Stimulated activated CD8-positive, alpha-beta memory T cell treated with anti-CD3 and anti-CD28 coated beads, Interleukin-15, amount 100 ng/mL, for 48 hours (primary cell): ENCODE data around the gene AKT3.

ENCODE experiments used
- DNase-seq, 2 donors: peaks; one replicate each; pipeline ENCODE4 v3.0.0-alpha.2; 2020; ENCODE audit warnings: low read depth in 2 of 2

AKT3 gene

DNA sequence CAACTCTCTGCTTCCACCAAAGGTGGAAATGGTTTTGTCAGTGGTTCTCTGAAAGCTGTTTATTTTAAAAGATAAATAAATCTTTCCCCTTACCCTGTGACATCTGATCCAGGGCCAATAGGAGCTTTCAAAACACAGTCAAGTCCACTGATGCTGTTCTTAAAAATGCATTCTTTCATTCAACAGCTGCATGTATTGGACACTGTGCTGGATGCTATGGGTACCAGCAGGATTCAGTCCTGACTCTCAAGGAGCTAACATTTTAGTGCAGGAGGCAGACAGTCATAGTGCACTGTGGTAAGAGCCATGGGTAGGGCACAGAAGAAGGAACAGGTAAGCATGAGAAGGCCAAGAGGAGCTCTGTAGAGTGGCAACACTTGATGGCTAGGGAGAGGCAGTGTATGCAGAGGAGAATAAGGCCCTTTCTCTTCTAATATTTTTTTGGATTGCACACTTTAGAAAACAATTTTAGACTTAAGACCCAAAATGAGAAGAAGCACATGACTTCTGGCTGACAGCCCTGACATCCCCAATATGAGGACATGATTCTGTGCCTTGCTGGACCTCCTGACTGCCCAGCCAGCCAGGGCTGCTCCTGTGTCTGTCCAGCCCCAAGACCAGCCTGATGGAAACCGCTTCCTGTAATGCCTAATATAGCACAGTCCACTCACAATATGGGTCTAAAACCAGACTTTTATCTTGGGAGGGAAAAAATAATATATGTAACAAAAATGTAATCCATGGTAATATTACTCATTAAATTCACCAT lies 386.9 kb downstream of the AKT3 start:
- no peak for DNase-seq

DNA sequence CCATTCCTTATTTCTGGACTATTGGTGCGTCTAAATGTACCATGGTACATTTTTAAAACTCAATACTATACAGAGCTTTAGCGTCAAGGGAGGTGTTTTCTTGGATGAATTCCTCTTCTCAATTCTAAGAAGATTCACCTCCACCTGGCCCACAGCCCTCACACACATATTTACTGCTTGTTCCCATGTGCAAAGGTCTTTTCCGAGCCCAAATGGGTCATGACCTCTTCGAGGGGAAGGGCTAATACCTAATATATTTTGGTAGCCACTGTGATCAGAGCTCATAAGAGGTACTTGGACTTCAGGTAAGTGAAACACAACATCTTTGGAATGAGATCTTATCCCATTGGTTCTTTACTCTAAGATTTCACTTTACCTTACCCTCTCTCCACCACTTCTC lies 388.3 kb downstream of the AKT3 start:
- no peak for DNase-seq

DNA sequence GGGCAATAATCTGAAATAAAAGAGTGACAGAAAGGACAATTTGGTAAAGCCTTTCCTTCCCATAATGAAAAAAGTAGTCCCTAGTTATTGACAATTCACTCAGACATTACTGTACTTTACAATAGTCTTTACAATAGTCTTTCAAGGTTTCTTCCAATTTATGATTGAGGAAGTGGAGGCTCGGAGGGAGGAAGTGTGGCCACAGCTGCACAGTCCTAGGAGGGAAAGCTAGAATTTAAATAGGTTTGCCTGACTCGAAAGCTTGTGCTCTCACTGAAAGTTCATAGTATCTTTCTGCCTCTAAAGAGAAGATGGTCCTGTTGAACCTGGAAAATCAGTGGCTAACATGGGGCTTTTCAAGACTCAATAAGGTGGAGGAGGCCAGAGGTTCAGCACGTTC lies 391.0 kb downstream of the AKT3 start:
- DNase-seq, result no peak

GRCh38 chr1:243457363-243457982 lies 392.6 kb downstream of the AKT3 start:
- DNase-seq, result no peak

- no peak for DNase-seq
These were observed 394.0 kb downstream of the AKT3 start for GRCh38 chr1:243455760-243456651.

GRCh38 chr1:243454328-243454997 lies 395.6 kb downstream of the AKT3 start:
- DNase-seq, result no peak

DNA sequence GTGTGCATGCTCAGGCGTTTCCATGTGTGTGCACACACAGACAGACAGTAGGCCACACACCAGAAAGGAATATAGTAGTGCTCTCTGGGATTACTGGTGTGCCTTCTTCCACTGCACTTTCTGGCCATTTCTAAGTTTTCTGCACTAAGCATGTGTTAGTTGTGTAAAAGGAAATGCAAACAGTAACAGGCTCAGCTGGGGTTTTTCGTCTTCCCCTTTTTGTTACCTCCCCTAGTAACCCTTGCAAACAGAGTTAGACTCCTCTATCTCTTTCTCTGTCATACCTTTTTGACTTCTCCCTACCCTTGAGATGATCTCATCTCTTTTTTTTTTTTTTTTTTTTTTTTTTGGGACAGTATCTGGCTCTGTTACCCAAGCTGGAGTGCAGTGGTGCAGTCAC lies 398.0 kb downstream of the AKT3 start:
- DNase-seq, result no peak

- no peak for DNase-seq
These were observed 400.7 kb downstream of the AKT3 start for GRCh38 chr1:243449373-243449772.

DNA sequence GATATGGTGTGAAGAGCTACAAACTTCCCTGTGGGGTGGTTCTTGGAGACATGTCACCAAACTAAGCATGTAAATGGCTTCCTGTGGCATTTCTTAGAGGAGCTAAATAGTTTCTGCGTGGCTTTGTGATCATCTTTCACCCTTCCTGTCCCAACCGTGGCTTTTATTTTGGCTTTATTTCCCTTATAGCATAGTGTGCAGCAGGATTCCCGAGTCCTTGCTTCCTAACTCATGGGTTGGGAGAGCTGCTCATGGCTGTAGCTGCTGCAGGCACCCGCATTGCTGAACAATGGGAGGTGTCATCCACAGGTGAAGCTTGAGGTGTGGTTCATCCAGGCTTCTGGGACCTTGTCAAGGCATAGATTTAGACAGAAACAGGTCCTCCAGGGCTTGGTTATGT lies 402.2 kb downstream of the AKT3 start:
- DNase-seq, result no peak

DNA sequence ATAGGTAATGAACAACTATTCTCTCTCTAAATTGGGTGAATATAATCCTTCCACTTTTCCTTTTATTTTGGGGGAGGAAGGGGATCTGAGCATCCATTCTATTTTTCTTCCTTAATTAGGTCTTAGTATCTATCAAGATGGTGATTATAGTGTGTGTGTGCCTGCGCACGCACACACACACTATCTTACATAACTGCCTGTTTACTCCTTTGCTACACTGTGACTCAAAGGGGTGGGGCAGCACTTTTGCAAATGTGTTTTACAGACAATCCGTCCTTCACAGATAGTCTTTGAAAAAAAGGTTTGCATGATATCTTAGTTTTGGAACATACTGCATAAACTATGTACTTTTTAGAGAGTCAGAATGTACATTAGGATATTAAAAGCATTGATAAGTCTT lies 402.7 kb downstream of the AKT3 start:
- DNase-seq, result no peak

- DNase-seq, result no peak
These were observed 406.5 kb downstream of the AKT3 start for GRCh38 chr1:243443557-243443956.

- no peak for DNase-seq
These were observed 408.4 kb downstream of the AKT3 start for GRCh38 chr1:243441601-243442000.

- DNase-seq, result no peak
These were observed 409.6 kb downstream of the AKT3 start for GRCh38 chr1:243440406-243440805.

DNA sequence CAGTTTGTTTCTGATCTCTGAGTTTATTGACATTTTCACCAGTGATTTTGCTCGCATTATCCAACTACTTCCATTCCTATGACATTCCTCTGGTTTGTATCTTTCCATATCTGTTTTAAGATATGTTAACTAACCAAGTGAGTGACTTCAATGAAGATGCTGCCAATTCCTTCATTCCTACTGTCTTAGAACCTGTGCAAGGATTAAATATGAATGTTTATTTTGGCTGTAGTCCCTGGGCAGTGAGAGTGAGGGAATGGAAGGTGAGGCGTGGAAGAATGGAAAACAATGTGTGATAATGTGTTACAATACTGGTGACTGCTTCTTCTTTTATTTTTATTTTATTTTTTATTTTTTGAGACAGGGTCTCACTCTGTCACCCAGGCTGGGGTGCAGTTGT lies 411.2 kb downstream of the AKT3 start:
- DNase-seq, result no peak
